ENCODE measurements around the gene OR1S2. TPM values are rescaled to one million over a fixed set of nuclear protein-coding genes. Genes with fewer than 3 reads are reported as not detected.

Gene OR1S2
- total RNA-seq, 1 donor from 2014 or later = not detected

DNA sequence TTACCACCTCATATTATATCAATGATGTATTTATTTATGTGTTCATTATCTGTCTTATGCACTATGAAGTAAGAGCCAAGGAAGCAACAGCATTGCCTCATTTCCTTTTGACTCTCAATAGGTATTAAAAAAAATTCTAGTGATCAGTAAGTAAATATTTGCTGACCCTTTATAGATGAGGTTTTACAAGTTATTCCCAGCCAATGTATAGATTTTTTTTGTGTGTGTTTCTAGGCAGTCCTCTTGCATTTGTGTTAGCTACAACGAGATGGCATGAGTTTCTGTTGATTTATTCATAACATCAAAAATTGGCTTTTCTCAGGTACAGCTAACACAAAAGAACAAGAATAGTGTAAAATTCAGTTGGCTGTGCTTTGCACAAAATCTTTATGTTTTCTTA, 4.7 kb downstream of the OR1S2 start:
- TF ChIP-seq, protein P1, sequence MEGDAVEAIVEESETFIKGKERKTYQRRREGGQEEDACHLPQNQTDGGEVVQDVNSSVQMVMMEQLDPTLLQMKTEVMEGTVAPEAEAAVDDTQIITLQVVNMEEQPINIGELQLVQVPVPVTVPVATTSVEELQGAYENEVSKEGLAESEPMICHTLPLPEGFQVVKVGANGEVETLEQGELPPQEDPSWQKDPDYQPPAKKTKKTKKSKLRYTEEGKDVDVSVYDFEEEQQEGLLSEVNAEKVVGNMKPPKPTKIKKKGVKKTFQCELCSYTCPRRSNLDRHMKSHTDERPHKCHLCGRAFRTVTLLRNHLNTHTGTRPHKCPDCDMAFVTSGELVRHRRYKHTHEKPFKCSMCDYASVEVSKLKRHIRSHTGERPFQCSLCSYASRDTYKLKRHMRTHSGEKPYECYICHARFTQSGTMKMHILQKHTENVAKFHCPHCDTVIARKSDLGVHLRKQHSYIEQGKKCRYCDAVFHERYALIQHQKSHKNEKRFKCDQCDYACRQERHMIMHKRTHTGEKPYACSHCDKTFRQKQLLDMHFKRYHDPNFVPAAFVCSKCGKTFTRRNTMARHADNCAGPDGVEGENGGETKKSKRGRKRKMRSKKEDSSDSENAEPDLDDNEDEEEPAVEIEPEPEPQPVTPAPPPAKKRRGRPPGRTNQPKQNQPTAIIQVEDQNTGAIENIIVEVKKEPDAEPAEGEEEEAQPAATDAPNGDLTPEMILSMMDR (IDR thresholded peaks at IDR 0.05) = no peak
- H3K27ac Mint-ChIP-seq (ENCODE audit: unreplicated experiment) = no peak overlapping the region
- H3K4me1 Mint-ChIP-seq (ENCODE audit: low read depth) = no peaks in the 10 kb centered on the region
- H3K4me3 Mint-ChIP-seq (ENCODE audit: unreplicated experiment) = no peak overlapping the region
- H3K27me3 Mint-ChIP-seq (ENCODE audit: low read depth) = peaks cover 2% of the 10 kb centered on the region
- no peaks in the 10 kb centered on the region for H3K36me3 Mint-ChIP-seq (ENCODE audit: low read depth)
- DNase-seq (ENCODE audit: low spot score) = no peak
- H3K9me3 Mint-ChIP-seq (ENCODE audit: low read depth) = peaks cover 29% of the 10 kb centered on the region

DNA sequence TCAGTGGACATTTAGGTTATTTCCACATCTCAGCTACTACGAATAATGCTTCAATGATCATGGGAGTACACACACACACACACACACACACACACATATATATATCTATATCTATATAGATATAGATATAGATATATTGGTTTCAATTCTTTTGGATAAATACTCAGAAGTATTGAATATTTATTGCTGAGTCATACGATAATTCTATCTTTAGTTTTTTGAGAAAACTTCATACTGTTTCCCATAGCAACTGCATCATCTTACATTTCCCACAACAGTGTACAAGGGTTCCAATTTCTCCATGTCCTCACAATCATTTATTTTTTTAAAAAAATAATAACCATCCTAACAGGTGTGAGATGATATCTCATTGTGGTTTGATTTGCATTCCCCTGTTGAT, 8.0 kb downstream of the OR1S2 start:
- Mint-ChIP-seq H3K4me1 (ENCODE audit: low read depth) (no peaks in the 10 kb centered on the region), H3K9me3 (ENCODE audit: low read depth) (peaks cover 29% of the 10 kb centered on the region), H3K36me3 (ENCODE audit: low read depth) (no peaks in the 10 kb centered on the region), H3K27ac (ENCODE audit: unreplicated experiment) (no peak overlapping the region), H3K27me3 (ENCODE audit: low read depth) (no peaks in the 10 kb centered on the region), H3K4me3 (ENCODE audit: unreplicated experiment) (no peak overlapping the region)
- TF ChIP-seq, protein P1 (IDR thresholded peaks at IDR 0.05) = no peak
- no peak for DNase-seq (ENCODE audit: low spot score)

DNA sequence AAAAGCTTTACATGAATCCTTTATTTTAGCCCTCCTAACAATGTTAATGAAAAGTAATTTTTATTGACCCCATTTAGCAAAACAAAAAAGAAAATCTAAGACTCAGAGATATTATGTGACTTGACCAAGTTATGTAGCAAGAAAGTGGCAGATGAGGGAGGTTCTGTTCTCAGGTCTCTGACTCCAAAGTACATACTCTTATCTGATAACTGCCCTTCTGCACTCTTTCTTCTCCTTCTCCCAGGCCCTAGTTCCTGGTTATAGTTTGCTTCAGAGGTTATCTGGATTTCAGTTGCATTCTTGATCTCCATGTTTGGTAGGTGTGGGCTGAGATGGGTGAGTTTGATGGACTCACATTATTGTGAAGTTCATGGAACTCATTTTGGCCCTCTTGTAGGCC, 10.6 kb downstream of the OR1S2 start:
- no peak overlapping the region for H3K27ac Mint-ChIP-seq (ENCODE audit: unreplicated experiment)
- no peaks in the 10 kb centered on the region for H3K36me3 Mint-ChIP-seq (ENCODE audit: low read depth)
- DNase-seq (ENCODE audit: low spot score) = no peak
- peaks cover 4% of the 10 kb centered on the region for H3K27me3 Mint-ChIP-seq (ENCODE audit: low read depth)
- H3K9me3 Mint-ChIP-seq (ENCODE audit: low read depth) = peaks cover 24% of the 10 kb centered on the region
- no peaks in the 10 kb centered on the region for H3K4me1 Mint-ChIP-seq (ENCODE audit: low read depth)
- H3K4me3 Mint-ChIP-seq (ENCODE audit: unreplicated experiment) = no peak overlapping the region
- TF ChIP-seq, protein P1 (IDR thresholded peaks at IDR 0.05) = no peak

DNA sequence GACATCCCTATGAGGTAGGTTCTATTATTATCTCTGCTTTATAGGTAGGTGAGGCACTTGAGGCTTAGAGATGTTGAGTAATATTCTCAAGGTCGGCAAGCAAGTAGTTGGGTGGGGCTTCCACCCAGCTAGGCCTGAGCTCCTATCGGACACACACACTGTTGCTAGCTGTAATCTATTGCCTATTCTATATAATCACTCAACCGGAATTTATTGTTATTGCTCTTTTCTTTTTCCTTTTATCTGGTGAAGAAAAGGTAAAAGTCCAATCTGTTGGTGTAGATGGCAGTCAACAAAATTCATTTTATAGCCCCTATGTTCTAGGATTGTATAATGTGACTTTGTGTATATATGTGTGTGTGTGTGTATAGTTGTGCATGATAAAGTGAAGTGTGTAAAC, 11.7 kb downstream of the OR1S2 start:
- Mint-ChIP-seq H3K27me3 (ENCODE audit: low read depth) (peaks cover 4% of the 10 kb centered on the region), H3K27ac (ENCODE audit: unreplicated experiment) (no peak overlapping the region), H3K9me3 (ENCODE audit: low read depth) (peaks cover 12% of the 10 kb centered on the region), H3K36me3 (ENCODE audit: low read depth) (no peaks in the 10 kb centered on the region), H3K4me1 (ENCODE audit: low read depth) (no peaks in the 10 kb centered on the region), H3K4me3 (ENCODE audit: unreplicated experiment) (no peak overlapping the region)
- TF ChIP-seq, protein P1 (IDR thresholded peaks at IDR 0.05) = no peak
- no peak for DNase-seq (ENCODE audit: low spot score)

DNA sequence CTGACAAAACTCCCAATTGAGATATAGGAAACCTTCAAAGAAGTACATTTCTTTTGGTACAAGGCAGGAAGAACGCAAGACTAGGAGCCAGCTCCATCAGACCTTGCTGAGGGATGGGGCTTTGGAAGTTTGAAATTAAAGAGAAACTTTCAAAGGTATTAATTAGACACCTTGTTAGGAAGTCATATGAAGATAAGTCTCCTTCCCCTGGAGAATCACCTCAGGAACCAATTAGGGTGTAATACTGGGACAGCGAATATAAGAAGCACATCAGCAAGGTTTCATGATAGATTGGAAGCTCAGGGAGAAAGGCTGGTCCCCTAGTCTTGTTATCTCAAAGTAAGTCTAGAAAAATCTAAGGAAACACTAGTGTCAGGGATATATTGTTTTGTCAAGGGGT, 15.2 kb downstream of the OR1S2 start, which contains the start of gene OR9Q2:
OR9Q2 (plus strand) TSS at position 301 of the 400 bp plus-strand sequence. CDS start 1,421 bp downstream, outside the sequence.
- no peaks in the 10 kb centered on the region for H3K36me3 Mint-ChIP-seq (ENCODE audit: low read depth)
- H3K9me3 Mint-ChIP-seq (ENCODE audit: low read depth) = no peaks in the 10 kb centered on the region
- H3K27me3 Mint-ChIP-seq (ENCODE audit: low read depth) = peaks cover 4% of the 10 kb centered on the region
- DNase-seq (ENCODE audit: low spot score) = no peak
- H3K4me1 Mint-ChIP-seq (ENCODE audit: low read depth) = no peaks in the 10 kb centered on the region
- no peak within 1 kb of the TSS for H3K4me3 Mint-ChIP-seq (ENCODE audit: unreplicated experiment)
- H3K27ac Mint-ChIP-seq (ENCODE audit: unreplicated experiment) = no peak within 1 kb of the TSS
- TF ChIP-seq, protein P1 (IDR thresholded peaks at IDR 0.05) = no peak
